Measurements from ENCODE around the gene TMEM242. TPM values are rescaled to one million over a fixed set of nuclear protein-coding genes. Genes with fewer than 3 reads are reported as not detected.

The TMEM242 gene
- total and polyA plus RNA-seq, 2 of the 4 experiments (the other 2 are of a cell fraction): 2.3 to 4.6 TPM

DNA sequence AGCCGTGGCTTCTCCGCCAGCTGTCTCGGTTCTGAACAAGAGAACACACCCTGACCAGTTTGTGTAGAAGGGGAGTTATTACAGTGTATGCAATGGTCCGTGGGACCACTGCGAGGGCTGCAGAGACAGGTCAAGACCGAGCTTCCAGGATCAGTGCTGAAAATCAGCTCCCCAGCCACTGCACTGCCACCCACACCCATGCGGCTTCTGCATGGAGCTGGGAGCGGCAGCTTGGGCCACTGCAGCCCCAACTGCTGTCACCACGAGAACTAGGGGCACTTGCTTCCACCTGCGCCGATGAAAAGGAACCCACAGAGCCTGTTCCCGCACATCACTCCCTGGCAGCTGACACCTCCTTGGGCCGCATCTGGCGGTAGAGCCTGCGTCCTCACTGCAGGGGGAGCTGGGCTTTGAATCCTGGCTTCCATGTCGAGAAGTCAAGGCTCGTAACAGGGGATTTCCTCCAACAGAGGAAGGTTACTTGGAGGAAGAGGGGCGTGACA lies 56.2 kb downstream of the TMEM242 start:
- no peak overlapping the region for H3K4ac ChIP-seq (ENCODE audit: low read depth, low read length)
- no peak overlapping the region for H3K9ac ChIP-seq (ENCODE audit: low read depth, low read length)
- H2BK120ac ChIP-seq (ENCODE audit: low read depth, low read length): no peak overlapping the region
- no peak overlapping the region for H2BK15ac ChIP-seq (ENCODE audit: low read depth, low read length)
- no peak for TF ChIP-seq NFE2L2 (IDR thresholded peaks at IDR 0.05; ENCODE audit: low read depth, low read length)
- no peak for TF ChIP-seq MAZ (IDR thresholded peaks at IDR 0.05; ENCODE audit: borderline replicate concordance, low read depth, low read length)
- no peak for TF ChIP-seq RCOR1 (IDR thresholded peaks at IDR 0.05; ENCODE audit: insufficient replicate concordance, low read length)
- TF ChIP-seq MXI1 (IDR thresholded peaks at IDR 0.05; ENCODE audit: borderline replicate concordance, low read depth, low read length): no peak
- no peak for TF ChIP-seq POLR2A (IDR thresholded peaks at IDR 0.05; ENCODE audit: low read depth, low read length)
- TF ChIP-seq BHLHE40 (IDR thresholded peaks at IDR 0.05; ENCODE audit: low read depth, low read length): no peak
- TF ChIP-seq CHD1 (IDR thresholded peaks at IDR 0.05; ENCODE audit: low read depth, low read length): no peak
- TF ChIP-seq SMC3 (IDR thresholded peaks at IDR 0.05; ENCODE audit: low read depth, low read length): no peak
- TF ChIP-seq RAD21 (IDR thresholded peaks at IDR 0.05; ENCODE audit: low read length): no peak
- no peak for TF ChIP-seq CEBPB (IDR thresholded peaks at IDR 0.05; ENCODE audit: low read depth, low read length)
- TF ChIP-seq, protein P1, sequence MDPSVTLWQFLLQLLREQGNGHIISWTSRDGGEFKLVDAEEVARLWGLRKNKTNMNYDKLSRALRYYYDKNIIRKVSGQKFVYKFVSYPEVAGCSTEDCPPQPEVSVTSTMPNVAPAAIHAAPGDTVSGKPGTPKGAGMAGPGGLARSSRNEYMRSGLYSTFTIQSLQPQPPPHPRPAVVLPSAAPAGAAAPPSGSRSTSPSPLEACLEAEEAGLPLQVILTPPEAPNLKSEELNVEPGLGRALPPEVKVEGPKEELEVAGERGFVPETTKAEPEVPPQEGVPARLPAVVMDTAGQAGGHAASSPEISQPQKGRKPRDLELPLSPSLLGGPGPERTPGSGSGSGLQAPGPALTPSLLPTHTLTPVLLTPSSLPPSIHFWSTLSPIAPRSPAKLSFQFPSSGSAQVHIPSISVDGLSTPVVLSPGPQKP (IDR thresholded peaks at IDR 0.05; ENCODE audit: borderline replicate concordance, low read depth, low read length): no peak
- TF ChIP-seq FOS (IDR thresholded peaks at IDR 0.05; ENCODE audit: low read depth, low read length): no peak
- no peak for TF ChIP-seq CTCF (conservative IDR thresholded peaks at IDR 0.05; ENCODE audit: low read depth, low read length)
- no peak for TF ChIP-seq MAFK (IDR thresholded peaks at IDR 0.05; ENCODE audit: low read depth, low read length)
- TF ChIP-seq, protein P2, sequence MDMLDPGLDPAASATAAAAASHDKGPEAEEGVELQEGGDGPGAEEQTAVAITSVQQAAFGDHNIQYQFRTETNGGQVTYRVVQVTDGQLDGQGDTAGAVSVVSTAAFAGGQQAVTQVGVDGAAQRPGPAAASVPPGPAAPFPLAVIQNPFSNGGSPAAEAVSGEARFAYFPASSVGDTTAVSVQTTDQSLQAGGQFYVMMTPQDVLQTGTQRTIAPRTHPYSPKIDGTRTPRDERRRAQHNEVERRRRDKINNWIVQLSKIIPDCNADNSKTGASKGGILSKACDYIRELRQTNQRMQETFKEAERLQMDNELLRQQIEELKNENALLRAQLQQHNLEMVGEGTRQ (IDR thresholded peaks at IDR 0.05; ENCODE audit: low read depth, low read length): no peak
- TF ChIP-seq RFX5 (IDR thresholded peaks at IDR 0.05; ENCODE audit: low read depth, low read length): no peak
- H3K4me3 ChIP-seq (ENCODE audit: insufficient read depth, low read depth, low read length): no peak overlapping the region
- H4K8ac ChIP-seq (ENCODE audit: low read depth in 2 of 2, low read length in 2 of 2): no peak overlapping the region
- H3K27ac ChIP-seq (ENCODE audit: insufficient read depth, low read length): no peak overlapping the region
- no peak overlapping the region for H2AFZ ChIP-seq (replicated peaks; ENCODE audit: low read length, poor library complexity)
- H2BK20ac ChIP-seq (ENCODE audit: low read depth, low read length): no peak overlapping the region
- peaks cover 6% of the 10 kb centered on the region for H3K4me1 ChIP-seq (ENCODE audit: control insufficient read depth, insufficient read depth, low read length)
- H2AK5ac ChIP-seq (ENCODE audit: low read depth, low read length): no peak overlapping the region
- WGBS, 2 experiments (ENCODE audit: extremely low coverage in 2 of 2, insufficient read length in 1 of 2): 77% methylated on average over 7 of the region's 18 CpGs; no CpG with 5 or more reads in 1 of the 2 experiments
- ChIA-PET CTCF (no interaction called here), POLR2A (ENCODE audit: unreplicated experiment) (no interaction called here)
- intact Hi-C loops (cut with micrococcal nuclease) (no loop called here), in situ Hi-C loops (cut with MboI; ENCODE audit: low sequenced_read_pairs) (no loop called here), dilution Hi-C loops (cut with HindIII; ENCODE audit: low sequenced_read_pairs, unreplicated experiment) (no loop called here)
- no peak overlapping the region for H3K23ac ChIP-seq (ENCODE audit: low read depth, low read length)
- BruUV-seq (replicated peaks): no TSS peak
- peaks cover 3% of the 10 kb centered on the region; the same call in 1 of the 2 replicates for H3K9me1 ChIP-seq (ENCODE audit: insufficient read depth, low read length)
- DNase-seq (no peak), ATAC-seq (ENCODE audit: low read depth) (no peak)
- H3K18ac ChIP-seq (ENCODE audit: low read depth, low read length): no peak overlapping the region
- no peaks in the 10 kb centered on the region for H3K9me3 ChIP-seq (ENCODE audit: control insufficient read depth, insufficient read depth, low read length)
- H3K4me2 ChIP-seq (ENCODE audit: low read depth, low read length): no peak overlapping the region
- no peak overlapping the region for H4K91ac ChIP-seq (ENCODE audit: insufficient read depth, low read depth, low read length)
- H4K5ac ChIP-seq (ENCODE audit: low read depth, low read length): no peak overlapping the region
- no peak overlapping the region for H2BK5ac ChIP-seq (ENCODE audit: low read depth, low read length, poor library complexity, severe bottlenecking)
- no peak overlapping the region for H2AK9ac ChIP-seq (replicated peaks; ENCODE audit: low read depth, low read length, poor library complexity)
- no peak overlapping the region for H3K56ac ChIP-seq (ENCODE audit: extremely low read depth, insufficient read depth, low read length)
- H4K20me1 ChIP-seq (ENCODE audit: insufficient read depth, low read length): no peaks in the 10 kb centered on the region
- H3K79me1 ChIP-seq (ENCODE audit: low read depth in 1 of 2, low read length in 2 of 2): no peaks in the 10 kb centered on the region
- H3K14ac ChIP-seq (replicated peaks; ENCODE audit: low read depth, low read length): no peak overlapping the region
- H3K36me3 ChIP-seq (ENCODE audit: control insufficient read depth, insufficient read depth, low read length): no peaks in the 10 kb centered on the region
- H3K27me3 ChIP-seq (ENCODE audit: control insufficient read depth, insufficient read depth, low read length): peaks cover 8% of the 10 kb centered on the region; the same call in 1 of the 2 replicates
